Muscle layer of colon (tissue), 2 donors: ENCODE data around the gene CAPZA2.

Experiments used
- H3K27ac ChIP-seq: one replicate; pipeline ENCODE4 v1.7.0; 2013; ENCODE audit warnings: low read depth, mild to moderate bottlenecking, low read length, moderate library complexity
- H3K27me3 ChIP-seq, 2 donors: one replicate each; pipeline ENCODE4 v1.7.0; 2013; ENCODE audit warnings: low read length in 2 of 2, mild to moderate bottlenecking in 2 of 2; ENCODE audit not compliant: insufficient read depth in 2 of 2, control insufficient read depth in 1 of 2
- H3K36me3 ChIP-seq: one replicate; pipeline ENCODE4 v1.7.0; 2013; ENCODE audit warnings: mild to moderate bottlenecking, low read length; ENCODE audit not compliant: insufficient read depth
- H3K4me1 ChIP-seq: one replicate; pipeline ENCODE4 v1.7.0; 2013; ENCODE audit warnings: mild to moderate bottlenecking, low read length; ENCODE audit not compliant: insufficient read depth
- H3K4me3 ChIP-seq, 2 donors: one replicate each; pipeline ENCODE4 v1.7.0; 2013; ENCODE audit warnings: low read length in 2 of 2, low read depth in 1 of 2, mild to moderate bottlenecking in 1 of 2, moderate library complexity in 1 of 2
- H3K9ac ChIP-seq: one replicate; pipeline ENCODE4 v1.7.0; 2013; ENCODE audit warnings: low read length
- H3K9me3 ChIP-seq: one replicate; pipeline ENCODE4 v1.7.0; 2013; ENCODE audit warnings: mild to moderate bottlenecking, low read length
- donor health status: abdominal sarcoma.
- donor health status: Adenocarcinoma of cecum.

CAPZA2 gene

DNA sequence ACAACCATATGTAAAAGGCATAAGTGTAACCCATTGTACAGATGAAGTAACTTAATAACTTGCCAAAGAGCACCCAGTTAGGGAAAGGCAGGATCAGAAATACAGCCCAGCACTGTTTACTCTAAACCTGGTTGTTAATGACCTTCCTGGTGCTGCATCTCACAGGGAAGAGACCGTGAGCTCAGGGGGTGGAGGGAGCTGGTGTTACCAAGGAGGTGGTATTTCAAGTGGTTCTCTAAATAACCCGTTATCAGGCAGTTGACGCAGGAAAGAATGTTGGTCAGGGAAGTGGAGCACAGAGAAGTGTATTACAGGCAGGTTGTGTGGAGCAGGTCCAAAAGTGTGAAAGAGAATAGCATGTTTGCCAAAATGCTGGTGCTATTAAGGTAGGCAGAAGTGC is 86.5 kb downstream of the CAPZA2 start:
- no peaks in the 10 kb centered on the region for H3K9me3 ChIP-seq
- no peak overlapping the region for H3K9ac ChIP-seq
- H3K4me1 ChIP-seq, result peaks cover 12% of the 10 kb centered on the region
- H3K27me3 ChIP-seq, result no peaks in the 10 kb centered on the region
- H3K27ac ChIP-seq, result no peak overlapping the region
- no peaks in the 10 kb centered on the region for H3K36me3 ChIP-seq
- H3K4me3 ChIP-seq, result no peak overlapping the region

DNA sequence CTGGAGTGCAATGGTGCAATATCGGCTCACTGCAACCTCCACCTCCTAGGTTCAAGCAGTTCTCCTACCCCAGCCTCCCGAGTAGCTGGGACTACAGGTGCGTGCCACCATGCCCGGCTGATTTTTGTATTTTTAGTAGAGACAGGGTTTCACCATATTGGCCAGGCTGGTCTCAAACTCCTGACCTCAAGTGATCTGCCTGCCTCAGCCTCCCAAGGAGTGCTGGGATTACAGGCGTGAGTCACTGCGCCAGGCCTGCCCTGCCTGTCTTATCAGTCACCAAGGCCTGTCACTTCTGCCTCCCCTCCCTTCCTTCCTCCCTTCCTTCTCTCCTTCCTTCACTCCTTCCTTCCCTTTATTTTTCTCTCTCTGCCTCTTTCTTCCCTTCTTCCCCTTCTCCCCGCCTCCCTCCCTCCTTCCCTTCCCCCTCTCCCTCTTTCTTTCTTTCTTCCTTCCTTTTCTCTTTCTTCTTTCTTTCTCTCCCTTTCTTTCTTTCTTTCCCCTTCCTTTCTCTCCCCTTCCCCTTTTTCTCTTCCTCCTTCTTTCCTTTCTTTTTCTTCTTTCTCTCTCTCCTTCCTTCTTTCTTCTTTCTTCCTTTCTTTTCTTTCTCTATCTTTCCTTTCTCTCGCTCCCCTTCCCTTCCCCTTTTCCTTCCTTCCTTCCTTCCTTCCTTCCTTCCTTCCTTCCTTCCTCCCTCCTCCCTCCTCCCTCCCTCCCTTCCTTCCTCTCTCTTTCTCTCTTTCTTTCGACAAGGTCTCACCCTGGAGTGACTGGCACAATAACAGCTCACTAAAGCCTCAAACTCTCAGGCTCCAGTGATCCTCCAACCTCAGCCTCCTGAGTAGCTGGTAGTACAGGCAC is 87.8 kb downstream of the CAPZA2 start:
- H3K4me3 ChIP-seq, result no peak overlapping the region
- no peaks in the 10 kb centered on the region for H3K36me3 ChIP-seq
- peaks cover 16% of the 10 kb centered on the region for H3K4me1 ChIP-seq
- H3K27me3 ChIP-seq, result no peaks in the 10 kb centered on the region
- no peak overlapping the region for H3K27ac ChIP-seq
- H3K9ac ChIP-seq, result no peak overlapping the region
- no peaks in the 10 kb centered on the region for H3K9me3 ChIP-seq

DNA sequence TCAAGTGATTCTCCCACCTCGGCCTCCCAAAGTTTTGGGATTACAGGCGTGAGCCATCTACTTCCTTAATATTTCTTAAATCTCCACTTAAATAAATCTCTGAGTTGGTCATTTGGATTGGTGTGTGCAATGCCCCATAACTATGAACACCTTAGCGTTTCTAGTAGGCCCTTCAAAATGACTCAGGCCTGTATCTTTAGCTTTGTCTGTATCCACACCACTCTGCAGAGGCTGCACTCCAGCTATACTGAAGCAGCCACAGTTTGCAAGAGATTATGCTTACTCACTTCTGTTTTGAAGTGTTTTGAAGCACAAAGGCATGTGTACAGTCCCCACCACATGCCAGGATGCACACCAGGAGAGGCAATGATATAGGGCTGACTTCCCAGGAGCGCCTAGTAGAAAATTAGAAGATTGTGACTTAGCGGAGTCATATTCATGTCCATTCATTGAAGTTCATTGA is 88.5 kb downstream of the CAPZA2 start:
- H3K27ac ChIP-seq, result no peak overlapping the region
- no peak overlapping the region for H3K9ac ChIP-seq
- H3K9me3 ChIP-seq, result no peaks in the 10 kb centered on the region
- peaks cover 24% of the 10 kb centered on the region for H3K4me1 ChIP-seq
- no peak overlapping the region for H3K4me3 ChIP-seq
- H3K36me3 ChIP-seq, result no peaks in the 10 kb centered on the region
- no peaks in the 10 kb centered on the region for H3K27me3 ChIP-seq

DNA sequence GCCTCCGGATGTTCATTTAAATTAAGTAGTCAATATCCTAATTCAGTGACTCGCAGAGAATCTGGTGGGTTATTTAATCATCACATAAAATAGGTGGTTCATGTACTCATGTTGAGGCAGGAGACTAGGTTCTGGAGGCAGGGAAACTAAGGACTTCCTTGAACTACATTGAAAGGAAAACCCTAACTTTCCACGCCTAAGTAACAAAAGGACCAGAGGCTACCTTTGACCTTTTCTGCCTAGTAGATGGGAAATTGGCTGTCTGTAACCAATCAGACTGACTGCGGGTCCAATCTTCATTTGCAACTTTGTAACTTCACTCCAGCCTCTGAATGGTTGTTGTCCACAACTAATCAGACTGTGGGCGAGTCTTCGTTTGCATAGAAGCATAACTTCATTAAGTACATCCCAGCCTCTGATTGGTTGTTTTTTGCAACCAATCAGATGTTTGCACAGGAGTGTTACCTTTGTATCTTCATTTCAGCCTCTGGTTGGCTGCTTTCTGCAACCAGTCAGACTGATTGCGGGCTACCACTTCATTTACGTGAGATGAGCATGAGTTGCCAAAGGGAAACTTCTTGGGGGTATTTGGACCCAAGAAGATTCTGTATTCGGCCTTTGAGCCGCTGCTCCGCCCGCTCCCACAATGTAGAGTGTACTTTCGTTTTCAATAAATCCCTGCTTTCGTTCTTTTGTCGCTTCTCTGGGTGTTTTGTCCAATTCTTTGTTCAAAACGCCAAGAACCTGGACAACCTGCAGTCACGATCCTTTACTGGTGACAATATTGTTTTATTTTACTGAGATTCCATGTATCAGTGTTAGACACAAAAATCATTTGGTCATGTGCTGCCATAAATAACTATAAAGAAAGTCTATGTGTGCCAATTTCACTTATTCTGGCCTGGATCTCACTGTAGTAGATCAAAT is 89.2 kb downstream of the CAPZA2 start:
- Histone ChIP-seq H3K27me3 (no peaks in the 10 kb centered on the region), H3K4me1 (peaks cover 31% of the 10 kb centered on the region), H3K9ac (no peak overlapping the region), H3K9me3 (no peaks in the 10 kb centered on the region), H3K27ac (no peak overlapping the region), H3K4me3 (no peak overlapping the region), H3K36me3 (no peaks in the 10 kb centered on the region)

DNA sequence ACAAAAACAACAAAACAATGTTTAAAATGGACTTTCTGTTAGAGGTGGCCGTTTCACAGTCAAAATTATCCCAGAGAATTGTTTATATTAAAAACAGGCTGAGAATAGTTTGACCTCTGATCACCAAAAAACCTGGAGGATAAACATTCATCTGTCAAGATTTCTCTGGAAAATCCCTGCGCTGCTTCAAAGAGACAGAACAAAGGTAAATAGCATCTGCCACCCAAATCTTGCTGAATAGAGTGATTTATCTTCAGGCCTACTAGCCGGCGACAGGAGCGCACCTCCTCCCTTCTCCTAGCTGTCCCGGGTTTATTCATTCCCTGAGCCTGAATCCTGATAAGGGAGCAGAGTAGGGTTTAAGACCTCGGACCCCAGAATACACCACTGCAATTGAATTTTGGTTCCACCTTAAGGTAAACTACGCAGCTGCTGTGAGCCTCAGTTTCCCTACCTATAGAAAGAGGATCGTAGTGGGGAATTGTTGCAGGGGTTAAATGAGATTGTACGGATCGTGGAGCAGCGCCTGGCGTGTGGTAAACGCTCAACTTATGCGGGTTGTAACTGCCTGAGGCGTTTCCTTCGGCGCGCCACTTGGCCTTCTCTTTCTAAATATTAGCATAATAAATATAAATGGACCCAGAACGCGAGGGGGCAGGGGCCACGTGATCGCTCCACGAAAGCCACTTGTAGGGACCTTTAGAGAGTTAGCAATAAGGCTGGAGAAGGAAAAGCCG is 90.4 kb downstream of the CAPZA2 start:
- Histone ChIP-seq H3K27ac (peak overlapping the region; percentile 75), H3K9ac (peak overlapping the region; percentile 85), H3K36me3 (no peaks in the 10 kb centered on the region), H3K9me3 (no peaks in the 10 kb centered on the region), H3K4me3 (peak overlapping the region; percentile 72 to 82), H3K27me3 (no peaks in the 10 kb centered on the region), H3K4me1 (peaks cover 33% of the 10 kb centered on the region)

DNA sequence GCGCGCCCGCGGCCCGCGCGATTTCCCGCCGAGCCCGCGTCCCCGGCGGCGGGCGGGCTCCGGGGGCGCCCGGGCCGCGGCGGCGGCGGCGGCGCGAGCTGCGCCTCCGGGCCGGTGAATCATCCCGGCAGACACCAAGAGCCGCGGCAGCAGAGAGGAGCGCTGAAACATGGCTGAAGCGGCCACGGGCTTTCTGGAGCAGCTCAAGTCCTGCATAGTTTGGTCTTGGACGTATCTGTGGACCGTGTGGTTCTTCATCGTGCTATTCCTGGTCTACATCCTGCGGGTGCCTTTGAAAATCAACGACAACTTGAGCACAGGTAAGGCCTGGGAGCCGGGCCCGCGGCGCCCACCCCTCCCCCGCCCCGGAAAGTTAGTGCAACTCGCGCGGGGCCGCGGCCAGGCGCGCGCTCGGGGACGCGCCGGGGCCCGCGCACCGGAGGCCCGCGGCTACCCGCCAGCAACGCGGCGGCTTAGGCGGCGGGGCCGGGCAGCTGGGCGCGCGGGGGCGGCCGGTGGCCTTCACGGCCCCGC is 91.1 kb downstream of the CAPZA2 start, which contains the start of gene ST7:
Gene ST7, plus strand, starts transcription at position 130 of the 534 bp plus-strand sequence. Its CDS starts 40 bp downstream, at position 170.
- Histone ChIP-seq H3K4me1 (peaks cover 33% of the 10 kb centered on the region), H3K36me3 (no peaks in the 10 kb centered on the region)

DNA sequence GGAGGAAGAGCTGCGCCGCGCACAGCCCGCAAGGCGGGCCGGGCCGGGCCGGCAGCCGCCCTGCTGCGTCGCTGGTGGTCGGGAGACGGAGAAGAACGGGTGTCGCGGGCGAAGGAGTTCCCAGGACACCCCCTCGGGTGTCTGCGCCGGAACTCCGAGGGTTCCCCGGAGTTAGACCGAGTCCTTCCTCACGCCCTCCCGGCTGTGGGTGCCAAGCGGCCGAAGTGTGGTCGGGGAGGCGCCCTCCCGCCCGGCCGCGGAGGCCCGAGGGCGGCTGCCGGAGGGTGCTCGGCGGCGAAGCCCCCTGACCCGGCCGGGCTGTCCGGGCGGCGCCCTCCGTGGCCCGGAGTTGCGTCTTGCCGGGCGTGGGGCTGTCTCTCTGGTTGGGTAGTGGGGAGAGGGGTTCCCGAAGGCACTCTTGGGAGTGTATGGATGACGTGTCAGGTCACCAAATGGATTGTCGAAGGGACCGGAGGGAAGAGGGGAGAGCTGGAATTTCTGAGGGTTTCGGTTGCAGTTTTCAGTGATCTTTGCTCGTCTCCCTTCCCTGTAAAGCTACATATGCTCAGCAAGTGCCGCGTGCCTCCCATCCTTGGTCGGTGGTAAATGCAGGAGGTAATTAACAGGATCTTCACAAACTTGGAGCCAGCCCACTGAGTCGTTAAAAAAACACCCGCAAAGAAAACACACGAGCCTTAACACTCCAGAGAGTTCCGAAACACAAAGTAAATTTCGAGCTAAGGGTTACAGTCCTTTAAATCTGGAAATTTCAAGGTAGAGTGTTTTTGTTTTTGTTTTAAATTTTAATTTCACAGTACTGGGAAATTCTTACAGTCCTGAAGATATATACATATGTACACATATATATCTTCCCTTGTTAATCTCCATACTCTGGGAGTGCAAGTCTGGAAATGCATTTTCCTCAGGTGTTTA is 91.8 kb downstream of the CAPZA2 start:
- Histone ChIP-seq H3K4me3 (peak overlapping the region; percentile 79 to 84), H3K27ac (peak overlapping the region; percentile 99), H3K9me3 (no peaks in the 10 kb centered on the region), H3K36me3 (no peaks in the 10 kb centered on the region), H3K27me3 (no peaks in the 10 kb centered on the region), H3K9ac (peak overlapping the region; percentile 75), H3K4me1 (peaks cover 33% of the 10 kb centered on the region)

More for the DNA sequence above, 91.1 kb downstream of the CAPZA2 start, which contains the start of gene ST7:
- peak within 1 kb of the TSS; percentile 82 to 84 for H3K4me3 ChIP-seq
- peak within 1 kb of the TSS; percentile 99 for H3K27ac ChIP-seq
- H3K27me3 ChIP-seq, result no peaks in the 10 kb centered on the region
- peak within 1 kb of the TSS; percentile 85 for H3K9ac ChIP-seq
- H3K9me3 ChIP-seq, result no peaks in the 10 kb centered on the region

DNA sequence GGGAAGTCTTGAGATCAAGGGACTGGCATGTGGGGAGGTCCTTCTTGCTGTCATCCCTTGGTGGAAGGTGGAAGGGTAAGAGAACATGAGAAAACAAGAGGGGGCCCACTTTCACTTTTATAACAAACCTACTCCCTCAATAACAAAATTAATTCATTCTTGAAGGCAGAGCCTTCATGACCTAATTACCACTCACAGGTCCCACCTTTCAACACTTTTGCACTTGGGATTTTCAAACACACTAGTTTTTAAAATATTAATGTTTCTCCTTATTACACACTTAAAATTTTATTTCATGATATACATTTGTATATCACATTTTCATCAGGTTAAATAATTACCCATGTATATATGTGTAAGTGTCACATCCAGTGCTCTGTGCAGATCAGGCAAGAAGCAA is 93.0 kb downstream of the CAPZA2 start:
- H3K36me3 ChIP-seq, result no peaks in the 10 kb centered on the region
- H3K4me1 ChIP-seq, result peaks cover 33% of the 10 kb centered on the region
- no peaks in the 10 kb centered on the region for H3K27me3 ChIP-seq
- H3K9ac ChIP-seq, result no peak overlapping the region
- peak overlapping the region; percentile 99 for H3K27ac ChIP-seq
- no peaks in the 10 kb centered on the region for H3K9me3 ChIP-seq
- H3K4me3 ChIP-seq, result peak overlapping the region in 1 of 2 donors; percentile 79

DNA sequence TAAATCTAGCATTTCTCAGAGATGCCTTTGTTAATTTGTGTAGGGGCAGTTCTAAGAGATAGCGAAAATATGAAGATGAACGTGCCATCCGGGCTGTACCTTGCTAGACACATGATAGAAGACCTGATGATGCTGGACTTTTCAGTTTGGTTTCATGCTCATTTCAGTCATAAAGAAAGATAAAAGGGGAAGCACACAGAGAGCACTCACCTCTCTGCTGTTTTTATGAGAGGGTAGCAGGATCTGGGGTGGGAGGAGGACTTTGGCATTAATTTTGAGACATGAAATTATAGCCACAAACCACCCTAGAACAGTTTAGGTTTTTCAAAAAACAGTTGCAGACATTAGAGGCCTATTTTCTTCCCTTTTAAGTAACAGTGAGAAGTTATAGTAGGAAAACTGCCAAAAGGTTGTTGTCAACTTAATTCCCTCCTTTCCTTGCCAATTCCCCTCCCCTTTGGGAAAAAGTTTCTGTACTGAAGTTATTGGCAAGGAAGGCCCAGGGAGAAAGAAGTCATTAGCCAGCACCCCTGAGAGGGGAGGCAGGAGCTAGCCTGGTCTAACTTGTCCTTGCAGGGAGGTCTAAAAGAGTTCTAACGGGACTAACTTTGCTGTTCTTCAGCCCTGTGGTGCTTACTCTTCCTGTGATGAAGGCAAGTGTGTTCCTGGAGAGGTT is 93.6 kb downstream of the CAPZA2 start:
- peaks cover 33% of the 10 kb centered on the region for H3K4me1 ChIP-seq
- H3K4me3 ChIP-seq, result peak overlapping the region in 1 of 2 donors; percentile 9
- H3K27me3 ChIP-seq, result no peaks in the 10 kb centered on the region
- H3K36me3 ChIP-seq, result no peaks in the 10 kb centered on the region
- no peaks in the 10 kb centered on the region for H3K9me3 ChIP-seq
- H3K9ac ChIP-seq, result no peak overlapping the region
- H3K27ac ChIP-seq, result peak overlapping the region; percentile 99

DNA sequence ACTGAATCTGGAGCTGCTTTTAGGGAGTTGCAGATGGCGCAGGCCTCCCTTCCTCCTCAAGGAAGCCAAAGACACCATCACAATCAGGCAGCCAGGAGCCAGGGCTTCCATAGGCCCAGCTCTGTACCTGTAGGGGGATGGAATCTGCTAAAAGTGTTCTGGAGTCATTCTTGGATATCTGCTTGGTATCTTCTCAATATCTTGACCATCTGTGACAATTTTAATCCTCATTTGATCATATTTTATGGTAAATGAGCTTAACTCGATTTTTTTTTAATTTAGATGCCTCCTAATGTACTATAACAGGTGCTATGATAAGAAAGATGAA is 94.1 kb downstream of the CAPZA2 start:
- H3K27me3 ChIP-seq, result no peaks in the 10 kb centered on the region
- H3K4me1 ChIP-seq, result peaks cover 33% of the 10 kb centered on the region
- H3K9me3 ChIP-seq, result no peaks in the 10 kb centered on the region
- no peak overlapping the region for H3K9ac ChIP-seq
- H3K36me3 ChIP-seq, result no peaks in the 10 kb centered on the region
- H3K27ac ChIP-seq, result peak overlapping the region; percentile 99
- H3K4me3 ChIP-seq, result peak overlapping the region in 1 of 2 donors; percentile 9
